ENCODE data around the gene UGT1A8.

GRCh38 chr2:233702238-233702637, 84.8 kb downstream of the UGT1A8 start:
- no peak for TF ChIP-seq CTCF (IDR thresholded peaks at IDR 0.05; ENCODE audit: low read depth, low read length)
- no peak for TF ChIP-seq MYC (IDR thresholded peaks at IDR 0.05; ENCODE audit: low read depth, low read length)
